HepG2 (cell line): ENCODE measurements around the gene TM9SF4. TPM values are rescaled to one million over a fixed set of nuclear protein-coding genes. Genes with fewer than 3 reads are reported as not detected.

Source experiments
- ATAC-seq: fragments of 200-7000 bp; cut with Tn5 transposase; 3 replicates; pipeline ENCODE4 v1.9.1; 2020; ENCODE audit warnings: mild to moderate bottlenecking, moderate library complexity
- BruUV-seq: library from RNA; stranded (reverse); fragments of 400-500 nt; replicated peaks from 2 replicates; lab custom pipeline; 2021; lab: Mats Ljungman, UMichigan
- CTCF ChIA-PET: fragments of 300-600 bp; formaldehyde crosslinking; extraction: SDS; loops from one replicate; lab custom pipeline; 2021; ENCODE audit warnings: low total read pairs, inconsistent platforms, low intra/inter-chr PET ratio; lab: Yijun Ruan, JAX
- POLR2A ChIA-PET: fragments of 350-600 bp; sonication (Branson Sonifier 250); formaldehyde crosslinking; loops from one replicate; lab custom pipeline; 2020; ENCODE audit warnings: antibody characterized with exemption, inconsistent platforms; lab: Yijun Ruan, JAX
- DNase-seq: peaks from one replicate; pipeline ENCODE4 v3.0.0-alpha.2; 2015; ENCODE audit warnings: low spot score
- FAIRE-seq: peaks from 3 replicates; lab custom pipeline; 2011; peaks lifted over from hg19 to GRCh38; lab: Jason Lieb, UNC
- H2AFZ ChIP-seq: one replicate; pipeline ENCODE4 v1.6.1; 2011; ENCODE audit warnings: low read length, inconsistent platforms
- H3K27ac ChIP-seq: fragments of 300-600 bp; 3 replicates; pipeline ENCODE4 v1.8.0; 2011; ENCODE audit warnings: mixed run types, mild to moderate bottlenecking, mixed read lengths, low read length, inconsistent platforms; ENCODE audit not compliant: insufficient read depth; ENCODE audit errors: extremely low read length
- H3K27me3 ChIP-seq, 2 experiments: fragments of 200-600 bp in 1 of 2; 2 replicates in 1 of 2; 3 replicates in 1 of 2; pipeline versions ENCODE4 v1.6.0 to v1.8.0; 2011; ENCODE audit warnings: low read length in 2 of 2, mild to moderate bottlenecking in 2 of 2, moderate library complexity in 2 of 2, inconsistent platforms in 1 of 2; ENCODE audit not compliant: insufficient read depth in 2 of 2, control insufficient read depth in 1 of 2
- H3K36me3 ChIP-seq, 2 experiments: fragments of 200-600 bp in 1 of 2; replicated peaks in 1 of 2; 2 replicates in 1 of 2; 3 replicates in 1 of 2; pipeline versions ENCODE4 v1.5.1 to v1.8.0; 2011; ENCODE audit warnings: low read length in 2 of 2, inconsistent platforms in 1 of 2; ENCODE audit not compliant: insufficient read depth in 2 of 2, control insufficient read depth in 1 of 2
- H3K4me1 ChIP-seq: 2 replicates; pipeline ENCODE4 v1.5.1; 2012; ENCODE audit warnings: low read length, inconsistent platforms; ENCODE audit not compliant: insufficient read depth
- H3K4me2 ChIP-seq: 2 replicates; pipeline ENCODE4 v1.6.0; 2011; ENCODE audit warnings: low read depth, low read length, inconsistent platforms
- H3K4me3 ChIP-seq, 3 experiments: fragments of 200-600 bp in 1 of 3; sonication (generic), shearing (Covaris generic) in 1 of 3; replicated peaks in 1 of 3; 2 replicates each; pipeline ENCODE4 v1.5.1; 2011 to 2016; ENCODE audit warnings: low read length in 3 of 3, inconsistent platforms in 2 of 3, low read depth in 2 of 3, mild to moderate bottlenecking in 2 of 3, control low read depth in 1 of 3, mixed read lengths in 1 of 3; ENCODE audit not compliant: insufficient read depth in 1 of 3
- H3K79me2 ChIP-seq: one replicate; pipeline ENCODE4 v1.6.1; 2011; ENCODE audit warnings: low read length, inconsistent platforms; ENCODE audit not compliant: insufficient read depth
- H3K9ac ChIP-seq: 2 replicates; pipeline ENCODE4 v1.6.0; 2011; ENCODE audit warnings: mild to moderate bottlenecking, low read depth, low read length, inconsistent platforms; ENCODE audit not compliant: insufficient read depth
- H3K9me3 ChIP-seq: 2 replicates; pipeline ENCODE4 v1.5.1; 2012; ENCODE audit warnings: mild to moderate bottlenecking, low read length
- H4K20me1 ChIP-seq: 2 replicates; pipeline ENCODE4 v1.6.0; 2011; ENCODE audit warnings: inconsistent platforms, mild to moderate bottlenecking, low read length, moderate library complexity; ENCODE audit not compliant: insufficient read depth
- ATAD3A ChIP-seq: sonication (generic); formaldehyde crosslinking; IDR thresholded peaks from 2 replicates; pipeline ENCODE4 v1.4.0; 2020; ENCODE audit warnings: missing genetic modification reagents
- BHLHE40 ChIP-seq: IDR thresholded peaks from 2 replicates; pipeline ENCODE4 v1.6.1; 2011; ENCODE audit warnings: low read length, improper control_type of control experiment
- ERF ChIP-seq: IDR thresholded peaks from 2 replicates; pipeline ENCODE4 v1.6.1; 2018; ENCODE audit warnings: missing biosample characterization, missing genetic modification reagents
- HHEX ChIP-seq: IDR thresholded peaks from 2 replicates; pipeline ENCODE4 v1.6.1; 2016; ENCODE audit warnings: control low read depth
- LRRFIP1 ChIP-seq: sonication (generic); formaldehyde crosslinking; conservative IDR thresholded peaks from 2 replicates; pipeline ENCODE4 v1.4.0; 2020; ENCODE audit warnings: missing genetic modification reagents
- POLR2AphosphoS5 ChIP-seq: IDR thresholded peaks from 2 replicates; pipeline ENCODE4 v1.6.1; 2012; ENCODE audit warnings: low read depth, low read length
- RBM22 ChIP-seq: fragments of 200-400 bp; formaldehyde crosslinking; optimal IDR thresholded peaks from 2 replicates; pipeline ENCODE3; 2017; ENCODE audit warnings: mild to moderate bottlenecking, low read length, moderate library complexity
- RFXAP ChIP-seq: sonication (generic); formaldehyde crosslinking; IDR thresholded peaks from 2 replicates; pipeline ENCODE4 v1.4.0; 2020; ENCODE audit warnings: missing genetic modification reagents, borderline replicate concordance
- TOPORS ChIP-seq: sonication (generic); formaldehyde crosslinking; IDR thresholded peaks from 2 replicates; pipeline ENCODE4 v1.8.0; 2023; ENCODE audit warnings: mild to moderate bottlenecking, missing genetic modification reagents
- ZNF142 ChIP-seq: sonication (generic); formaldehyde crosslinking; IDR thresholded peaks from 2 replicates; pipeline ENCODE4 v1.4.0; 2020; ENCODE audit warnings: missing genetic modification reagents
- ZNF598 ChIP-seq: sonication (generic); formaldehyde crosslinking; IDR thresholded peaks from 2 replicates; pipeline ENCODE4 v1.5.1; 2020; ENCODE audit warnings: mild to moderate bottlenecking, missing genetic modification reagents, borderline replicate concordance
- ZNF850 ChIP-seq: sonication (generic); formaldehyde crosslinking; conservative IDR thresholded peaks from 2 replicates; pipeline ENCODE4 v1.9.0; 2021; ENCODE audit warnings: mild to moderate bottlenecking, missing genetic modification reagents
- WGBS: methylation state at CpG from one replicate; pipeline ENCODE4 v1.1.6; 2017; ENCODE audit warnings: low lambda C conversion rate; 5-methylcytosine and 5-hydroxymethylcytosine counted together
- in situ Hi-C: cut with HindIII; loops from 2 replicates; pipeline ENCODE4 v1.10.0; 2017; ENCODE audit warnings: low pct_unique_long_range_greater_than_20kb; ENCODE audit not compliant: extremely low pct_ligation_motif_present
- intact Hi-C: fragments of 100-400 bp; cut with micrococcal nuclease; formaldehyde crosslinking; loops from one replicate; pipeline ENCODE4 v1.10.0; 2022; ENCODE audit not compliant: unreplicated experiment
- polyA plus RNA-seq, 8 experiments: library from polyadenylated mRNA; depleted of rRNA in 3 of 8; stranded (reverse) in 7 of 8; unstranded in 1 of 8; fragments of >200 nt; fragmentation: Illumina TruSeq in 4 of 8; extraction: Trizol in 4 of 8; gene quantifications; 2 replicates each; pipeline versions ENCODE4 v1.2.1 to v1.2.3, GENCODE V29; 2011 to 2016; ENCODE audit warnings: low read depth in 4 of 8, missing spikeins in 1 of 8, mixed read lengths in 1 of 8; ENCODE audit not compliant: insufficient read depth in 1 of 8
- total RNA-seq, 5 experiments: library from RNA; depleted of rRNA; stranded (reverse); fragments of >200 nt; fragmentation: Illumina TruSeq; extraction: Trizol; gene quantifications; 2 replicates each; pipeline ENCODE4 v1.2.3, GENCODE V29; 2016; ENCODE audit warnings: low read depth in 1 of 5

TM9SF4 gene
- total and polyA plus RNA-seq, 2 of the 13 experiments (the other 11 are each of a cell fraction or from before 2014, with no cell fraction given) = 53.5 to 171 TPM

- H3K9ac ChIP-seq = no peak overlapping the region
- no peaks in the 10 kb centered on the region for H3K27me3 ChIP-seq
- H2AFZ ChIP-seq = no peak overlapping the region
- TF ChIP-seq ERF (CRISPR knock-in tag) (no peak), HHEX (no peak), RBM22 (peak; percentile 67)
- ATAC-seq = peak; percentile 26; the same call in 2 of the 3 replicates
- H3K4me3 ChIP-seq = no peak overlapping the region
- peaks cover 19% of the 10 kb centered on the region for H3K4me1 ChIP-seq
- peaks cover 32% of the 10 kb centered on the region for H4K20me1 ChIP-seq
- FAIRE-seq = no peak
- H3K36me3 ChIP-seq = peaks cover 0 to 6% of the 10 kb centered on the region in 2 experiments; a peak in 3 of 5 replicates
- no peak overlapping the region for H3K4me2 ChIP-seq
- H3K9me3 ChIP-seq = no peaks in the 10 kb centered on the region
- DNase-seq = no peak
- intact Hi-C loops = no loop called here
- ChIA-PET POLR2A (no interaction called here), CTCF (no interaction called here)
- H3K27ac ChIP-seq = no peak overlapping the region
- BruUV-seq = no TSS peak
- peaks cover 75% of the 10 kb centered on the region for H3K79me2 ChIP-seq
- 97% methylated on average over 5 of the region's 5 CpGs for WGBS
- in situ Hi-C loops = no loop called here
These were observed 17.8 kb downstream of the TM9SF4 start for GRCh38 chr20:32127347-32127746.

GRCh38 chr20:32128167-32128566 lies 18.7 kb downstream of the TM9SF4 start:
- peaks cover 80% of the 10 kb centered on the region for H3K79me2 ChIP-seq
- intact Hi-C loops (no loop called here), in situ Hi-C loops (no loop called here)
- no TSS peak for BruUV-seq
- 37% methylated on average over 2 of the region's 2 CpGs for WGBS
- H3K4me2 ChIP-seq = peak overlapping the region; percentile 25
- POLR2A ChIA-PET = no interaction called here
- CTCF ChIA-PET = no interaction called here
- DNase-seq (no peak), FAIRE-seq (peak; percentile 49), ATAC-seq (peak; percentile 84)
- peaks cover 4 to 14% of the 10 kb centered on the region in 2 experiments for H3K36me3 ChIP-seq
- H3K27ac ChIP-seq = no peak overlapping the region
- no peak overlapping the region for H3K4me3 ChIP-seq
- no peak overlapping the region for H2AFZ ChIP-seq
- H3K9me3 ChIP-seq = no peaks in the 10 kb centered on the region
- H3K4me1 ChIP-seq = peaks cover 19% of the 10 kb centered on the region
- H4K20me1 ChIP-seq = peaks cover 32% of the 10 kb centered on the region
- no peaks in the 10 kb centered on the region for H3K27me3 ChIP-seq
- H3K9ac ChIP-seq = no peak overlapping the region
- no peak for TF ChIP-seq RFXAP (CRISPR knock-in tag)
- TF ChIP-seq ZNF142 (CRISPR knock-in tag) = no peak
- no peak for TF ChIP-seq TOPORS (CRISPR knock-in tag)
- no peak for TF ChIP-seq LRRFIP1 (CRISPR knock-in tag)
- TF ChIP-seq ATAD3A (CRISPR knock-in tag) = no peak
- no peak for TF ChIP-seq ZNF598 (CRISPR knock-in tag)
- TF ChIP-seq POLR2AphosphoS5 = no peak
- TF ChIP-seq BHLHE40 = no peak
- no peak for TF ChIP-seq ZNF850 (CRISPR knock-in tag)
